Stimulated activated CD4-positive, alpha-beta T cell treated with anti-CD3 and anti-CD28 coated beads, Interleukin-1b, Interleukin-23, amount 100 ng/mL, for 1 hour (primary cell): Measurements from ENCODE around the gene PLG.
"Not testable (repeated sequence)": the region's sequence is repeated elsewhere in the genome, so short reads cannot be mapped to it uniquely, and the experiment has no call there.

Experiments
- DNase-seq, 2 donors: peaks; one replicate each; pipeline ENCODE4 v3.0.0-alpha.2; 2020; ENCODE audit warnings: low read depth in 2 of 2

Gene PLG

GRCh38 chr6:160704688-160705087, 2.6 kb downstream of the PLG start:
- not testable (repeated sequence) for DNase-seq

- not testable (repeated sequence) for DNase-seq
Measured at GRCh38 chr6:160708993-160709392, 6.9 kb downstream of the PLG start.

- DNase-seq = no peak
Measured at GRCh38 chr6:160714731-160715316, 12.8 kb downstream of the PLG start.

DNA sequence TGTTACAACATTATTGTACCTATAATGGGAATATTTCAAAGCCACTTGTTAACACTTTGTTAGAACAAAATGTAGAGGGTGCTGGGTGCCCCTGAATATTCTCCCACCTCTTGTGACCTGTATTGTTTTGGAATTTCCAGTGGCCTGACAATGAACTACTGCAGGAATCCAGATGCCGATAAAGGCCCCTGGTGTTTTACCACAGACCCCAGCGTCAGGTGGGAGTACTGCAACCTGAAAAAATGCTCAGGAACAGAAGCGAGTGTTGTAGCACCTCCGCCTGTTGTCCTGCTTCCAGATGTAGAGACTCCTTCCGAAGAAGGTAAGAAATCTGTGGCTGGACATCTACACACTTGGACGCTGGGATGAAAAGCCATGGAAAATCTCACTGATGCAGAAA, 28.9 kb downstream of the PLG start:
- DNase-seq = no peak

DNA sequence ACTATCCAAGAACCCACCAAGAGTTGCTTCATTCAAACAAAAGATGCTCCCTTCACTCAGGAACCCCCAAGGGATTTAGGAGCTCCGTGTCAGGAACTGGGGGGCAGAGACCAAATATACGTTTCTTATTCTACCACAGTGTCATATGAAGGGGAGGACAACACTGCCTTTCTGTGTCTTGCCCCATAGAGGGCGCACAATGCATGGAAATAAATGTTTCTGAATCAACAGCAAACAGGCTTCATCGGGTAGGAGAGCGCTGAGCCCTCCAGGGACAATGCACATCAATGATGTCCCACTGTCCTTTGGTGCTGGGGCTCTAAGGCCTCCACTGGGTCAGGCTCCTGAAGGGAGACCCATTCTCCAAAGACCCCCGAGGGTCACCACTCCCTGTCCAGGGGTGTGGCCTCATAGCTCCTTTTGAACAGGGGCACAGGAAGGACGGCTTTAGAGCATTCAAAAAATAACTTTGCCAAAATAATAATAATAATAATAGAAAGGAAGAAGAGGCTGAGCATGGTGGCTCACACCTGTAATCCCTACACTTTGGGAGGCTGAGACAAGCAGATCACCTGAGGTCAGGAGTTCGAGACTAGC, 31.1 kb downstream of the PLG start:
- DNase-seq = no peak

DNA sequence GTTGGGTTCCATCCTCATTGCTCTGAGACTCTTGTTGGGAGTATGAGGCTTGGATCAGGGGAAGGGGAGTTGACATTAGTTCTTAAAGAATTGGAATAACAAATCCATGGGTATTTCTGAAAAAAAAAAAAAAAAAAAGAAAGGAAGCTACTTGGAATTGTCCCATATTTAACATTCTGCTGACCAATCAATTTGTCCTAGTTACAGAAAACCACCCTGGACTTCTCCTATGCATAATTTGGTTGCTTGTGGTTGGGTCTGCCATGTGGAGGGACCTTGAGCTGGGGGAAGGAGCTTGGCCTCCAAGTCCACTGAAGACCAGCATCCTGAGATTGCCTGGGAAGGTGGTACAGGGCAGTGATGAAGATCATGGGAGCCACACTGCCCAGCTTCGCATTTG, 32.6 kb downstream of the PLG start:
- no peak for DNase-seq

GRCh38 chr6:160735523-160735922, 33.5 kb downstream of the PLG start:
- DNase-seq = no peak

- DNase-seq = no peak
Measured at GRCh38 chr6:160737934-160738333, 35.9 kb downstream of the PLG start.

DNA sequence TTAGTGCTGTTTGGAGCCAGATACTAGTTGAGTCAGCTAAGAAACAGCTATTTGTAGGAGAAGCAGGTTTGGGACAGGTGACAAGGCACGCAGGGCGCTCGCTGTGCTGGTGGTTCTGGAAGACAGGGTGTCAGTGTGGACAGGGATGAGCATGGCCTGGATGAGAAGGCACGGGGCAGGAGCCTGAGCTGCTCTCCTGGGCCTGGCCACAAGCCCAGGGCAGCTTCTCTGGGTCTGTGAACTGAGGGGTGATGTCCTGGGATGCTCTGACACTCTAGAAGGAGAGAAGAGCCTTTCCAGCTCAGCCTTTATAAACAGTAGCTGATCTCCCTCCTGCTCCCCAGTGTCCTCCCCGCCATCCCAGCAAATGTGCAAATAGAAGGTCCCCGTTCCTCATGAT, 37.9 kb downstream of the PLG start:
- DNase-seq = no peak

GRCh38 chr6:160741012-160741411, 39.0 kb downstream of the PLG start:
- not testable (repeated sequence) for DNase-seq

GRCh38 chr6:160742090-160742489, 40.0 kb downstream of the PLG start:
- no peak for DNase-seq

DNA sequence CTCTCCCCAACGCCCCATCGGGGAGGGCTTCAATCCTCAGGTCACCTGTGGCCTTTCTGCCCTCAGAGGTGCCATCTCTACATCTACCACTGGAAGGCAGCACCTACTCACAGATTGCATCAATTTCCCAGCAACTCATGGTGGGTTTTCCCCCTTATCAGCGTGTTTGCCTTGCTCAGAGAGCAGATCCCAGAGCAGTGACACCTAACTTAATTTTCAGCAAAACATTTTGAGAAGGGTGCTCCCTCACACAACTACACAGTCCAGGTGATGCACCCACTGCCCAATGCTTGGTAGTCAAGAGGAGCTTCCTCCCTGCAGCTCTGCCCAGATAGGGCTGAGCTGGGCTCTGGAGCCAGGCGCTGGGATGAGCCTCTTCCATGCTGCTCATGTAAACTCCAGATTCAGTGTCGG, 48.2 kb downstream of the PLG start:
- no peak for DNase-seq

- DNase-seq = not testable (repeated sequence)
Measured at GRCh38 chr6:160753211-160753610, 51.2 kb downstream of the PLG start.

- DNase-seq = no peak
Measured at GRCh38 chr6:160755165-160755564, 53.1 kb downstream of the PLG start.

DNA sequence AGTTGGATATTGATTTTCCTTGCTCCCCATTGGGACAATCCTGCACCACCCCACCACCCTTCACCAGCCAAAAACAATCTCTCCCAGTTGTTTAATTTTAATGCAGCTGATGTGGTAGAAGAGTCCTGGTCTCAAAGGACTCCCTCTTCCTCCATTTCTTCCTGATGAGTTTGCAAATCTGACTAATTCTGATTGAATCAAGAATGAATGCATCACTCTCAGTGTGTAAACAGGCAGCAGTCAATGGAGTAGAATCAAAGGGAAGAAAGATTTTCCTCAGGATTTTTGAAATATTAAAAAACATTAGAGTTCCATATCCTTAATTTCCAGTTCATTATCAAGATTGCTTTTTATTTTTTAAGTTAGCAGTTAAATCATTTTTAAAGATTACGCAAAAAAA, 54.0 kb downstream of the PLG start:
- DNase-seq = no peak

DNA sequence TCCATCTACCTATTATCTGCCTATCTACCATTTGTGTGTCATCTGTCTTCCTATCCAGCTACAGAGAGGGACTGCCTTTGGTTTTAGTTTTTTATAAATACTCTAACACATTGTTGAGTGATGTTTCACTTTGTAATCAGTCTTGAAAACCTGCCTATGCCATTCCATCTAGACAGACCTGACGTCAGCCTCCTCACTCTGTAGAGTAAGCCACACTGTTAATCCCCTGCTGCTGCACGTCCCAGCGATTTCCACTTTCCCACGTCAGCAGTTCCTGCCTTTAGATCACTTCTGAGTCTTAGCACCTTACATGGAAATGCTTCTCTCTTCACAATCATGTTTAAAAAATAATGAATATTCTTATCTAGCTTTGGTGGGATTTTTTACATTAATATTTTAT, 54.8 kb downstream of the PLG start:
- DNase-seq = no peak

DNA sequence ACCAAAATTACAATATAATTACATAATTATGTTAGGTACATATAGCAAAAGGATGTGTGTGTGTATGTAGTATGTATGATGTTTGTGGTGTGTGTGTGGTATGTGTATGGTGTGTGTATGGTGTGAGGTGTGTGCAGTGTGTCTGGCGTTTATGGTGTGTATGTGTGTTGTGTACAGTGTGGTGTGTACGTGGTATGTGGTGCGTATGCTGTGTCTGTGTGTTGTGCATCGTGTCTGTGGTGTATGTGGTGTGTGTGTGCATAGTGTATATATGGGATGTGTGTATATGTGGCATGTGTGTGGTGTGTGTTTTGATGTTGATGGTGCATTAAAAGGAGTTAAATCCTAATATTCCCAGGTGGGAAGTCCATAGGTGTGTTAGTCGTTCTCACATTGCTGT, 62.8 kb downstream of the PLG start:
- DNase-seq = no peak

- DNase-seq = no peak
Measured at GRCh38 chr6:160765412-160765811, 63.4 kb downstream of the PLG start.

DNA sequence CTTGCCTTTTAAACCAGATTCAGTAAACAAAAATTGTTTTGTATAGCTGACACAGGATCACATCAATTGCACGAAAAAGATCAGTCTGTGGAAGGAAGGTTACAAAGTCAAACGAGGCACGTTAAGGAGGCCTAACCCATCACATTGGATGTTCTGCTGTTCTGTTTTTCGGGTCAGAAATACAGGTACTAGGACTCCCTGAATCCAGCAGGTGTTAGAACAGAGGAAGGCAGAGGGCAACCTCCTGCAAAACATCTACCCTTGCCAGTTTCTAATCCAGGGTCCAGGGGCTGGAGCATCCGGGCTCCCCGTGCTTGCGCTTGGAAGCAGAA, 64.6 kb downstream of the PLG start:
- DNase-seq = no peak

DNA sequence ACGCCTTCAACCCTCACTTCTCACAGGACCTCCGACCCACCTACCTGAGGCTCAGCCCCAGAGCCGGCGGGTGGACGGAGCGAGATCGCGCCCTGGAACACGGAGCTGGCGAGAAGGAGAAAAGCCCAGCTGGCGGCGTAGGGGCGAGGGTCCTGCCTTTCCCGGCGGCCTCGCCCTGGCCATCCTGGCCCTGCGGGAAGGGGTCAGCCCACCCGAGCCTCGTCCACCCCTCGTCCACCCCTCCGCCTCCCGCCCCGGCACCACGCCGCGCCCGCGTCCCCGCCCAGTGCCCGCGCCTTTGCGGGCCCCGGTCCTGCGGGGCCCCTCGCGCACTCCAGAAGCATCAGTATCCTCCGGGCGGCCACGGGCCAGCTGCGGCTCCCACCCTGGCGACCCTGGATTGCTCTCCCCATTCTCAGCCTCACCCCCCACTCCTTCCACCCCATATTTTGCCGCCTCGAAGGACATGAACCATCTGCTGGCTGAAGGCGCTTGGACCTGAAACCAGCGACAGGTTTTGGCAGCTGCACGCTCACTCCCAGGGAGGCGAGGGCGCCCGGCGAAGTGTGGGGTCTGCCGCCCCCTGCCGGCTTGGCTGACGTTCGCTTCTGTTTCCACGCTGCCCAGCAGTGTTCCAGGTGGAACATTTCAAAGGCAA, 65.1 kb downstream of the PLG start:
- DNase-seq = peak in 1 of 2 donors; percentile 30

DNA sequence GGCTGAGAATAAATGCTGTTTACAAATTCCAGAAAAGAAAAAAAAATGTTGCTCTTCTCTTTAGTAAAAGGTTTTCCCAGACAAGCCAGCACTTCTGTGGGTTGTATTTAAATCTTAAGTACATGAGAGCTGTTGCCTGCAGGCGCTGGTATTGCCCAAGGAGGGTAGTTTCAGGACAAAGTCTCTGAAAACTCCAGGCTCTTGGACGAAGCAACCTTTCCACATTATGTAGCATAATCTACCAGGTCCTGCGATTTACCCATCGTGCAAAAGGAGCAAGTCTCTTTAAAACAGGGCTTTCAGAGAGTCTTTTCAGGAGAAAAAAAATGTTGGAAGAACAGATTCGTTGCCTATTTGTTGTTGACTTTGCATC, 65.6 kb downstream of the PLG start:
- DNase-seq = no peak

DNA sequence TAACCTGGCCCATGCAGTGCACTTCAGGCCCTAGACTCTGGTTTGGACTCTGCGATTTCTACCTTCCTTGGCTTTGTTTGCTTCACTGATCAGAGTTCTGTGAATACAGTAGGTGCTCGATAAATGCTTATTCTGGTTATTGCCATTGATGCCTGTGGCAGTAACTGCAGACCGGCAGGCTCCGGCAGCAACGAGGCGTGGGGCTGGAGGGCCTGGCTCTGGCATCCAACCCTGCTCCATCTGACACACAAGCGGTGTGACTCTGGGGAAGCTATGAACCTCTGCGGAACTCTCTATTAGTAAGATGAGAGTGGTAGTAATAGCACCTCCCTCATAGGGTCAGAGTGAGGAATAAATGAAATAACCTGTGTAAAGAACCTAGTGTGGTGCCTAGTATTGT, 66.1 kb downstream of the PLG start:
- no peak for DNase-seq

- no peak for DNase-seq
Measured at GRCh38 chr6:160774399-160774798, 72.4 kb downstream of the PLG start.
